Effector memory CD8-positive, alpha-beta T cell (primary cell): Measurements from ENCODE around the gene ST6GALNAC4.
"Not testable (repeated sequence)": the region's sequence is repeated elsewhere in the genome, so short reads cannot be mapped to it uniquely, and the experiment has no call there.

Experiments
- ATAC-seq: fragments of 150-1000 bp; cut with Tn5 transposase; replicated peaks from 2 replicates; pipeline ENCODE4 v1.10.0; 2021; ENCODE audit warnings: mild to moderate bottlenecking, moderate library complexity
- DNase-seq, 3 experiments: peaks; one replicate each; pipeline ENCODE4 v3.0.0; 2021
- H3K27ac Mint-ChIP-seq, 2 donors: one replicate each; pipeline ENCODE4 v1.8.0; 2022; ENCODE audit warnings: mild to moderate bottlenecking in 2 of 2, mixed read lengths in 2 of 2, moderate library complexity in 2 of 2
- H3K27me3 Mint-ChIP-seq, 2 donors: one replicate each; pipeline ENCODE4 v1.8.0; 2022; ENCODE audit warnings: mixed read lengths in 2 of 2
- H3K36me3 Mint-ChIP-seq: one replicate; pipeline ENCODE4 v1.8.0; 2022; ENCODE audit warnings: mild to moderate bottlenecking, moderate library complexity, mixed read lengths; ENCODE audit not compliant: insufficient read depth
- H3K4me1 Mint-ChIP-seq, 2 donors: one replicate each; pipeline ENCODE4 v1.8.0; 2022; ENCODE audit warnings: low read depth in 2 of 2, mixed read lengths in 2 of 2
- H3K4me3 Mint-ChIP-seq, 2 donors: one replicate each; pipeline ENCODE4 v1.8.0; 2022; ENCODE audit warnings: mild to moderate bottlenecking in 2 of 2, mixed read lengths in 2 of 2, moderate library complexity in 2 of 2
- H3K9me3 Mint-ChIP-seq, 2 donors: one replicate each; pipeline ENCODE4 v1.8.0; 2022; ENCODE audit warnings: mixed read lengths in 2 of 2

Gene ST6GALNAC4

GRCh38 chr9:127870153-127870491 is 46.7 kb downstream of the ST6GALNAC4 start:
- not testable (repeated sequence) for H3K4me1 Mint-ChIP-seq, H3K9me3 Mint-ChIP-seq, H3K27ac Mint-ChIP-seq, H3K36me3 Mint-ChIP-seq, DNase-seq, ATAC-seq, H3K27me3 Mint-ChIP-seq, H3K4me3 Mint-ChIP-seq

- Mint-ChIP-seq H3K36me3 (peaks cover 2% of the 10 kb centered on the region), H3K9me3 (no peaks in the 10 kb centered on the region), H3K4me3 (no peak overlapping the region), H3K4me1 (peaks cover 10 to 12% of the 10 kb centered on the region in 2 donors), H3K27ac (no peak overlapping the region), H3K27me3 (no peaks in the 10 kb centered on the region)
- DNase-seq (peak; percentile 74), ATAC-seq (peak; percentile 59)
These were observed 47.3 kb downstream of the ST6GALNAC4 start for GRCh38 chr9:127869310-127870152.

GRCh38 chr9:127868278-127868902 is 48.5 kb downstream of the ST6GALNAC4 start:
- Mint-ChIP-seq H3K27me3 (no peaks in the 10 kb centered on the region), H3K27ac (no peak overlapping the region), H3K4me1 (peaks cover 10 to 12% of the 10 kb centered on the region in 2 donors), H3K36me3 (peaks cover 2% of the 10 kb centered on the region), H3K4me3 (no peak overlapping the region), H3K9me3 (no peaks in the 10 kb centered on the region)
- DNase-seq (no peak), ATAC-seq (no peak)

GRCh38 chr9:127867356-127868277 is 49.2 kb downstream of the ST6GALNAC4 start:
- ATAC-seq (no peak), DNase-seq (no peak)

GRCh38 chr9:127866535-127866934 is 50.3 kb downstream of the ST6GALNAC4 start:
- H3K27me3 Mint-ChIP-seq = no peaks in the 10 kb centered on the region
- H3K9me3 Mint-ChIP-seq = no peaks in the 10 kb centered on the region
- H3K36me3 Mint-ChIP-seq = peaks cover 5% of the 10 kb centered on the region
- peak overlapping the region in 1 of 2 donors; percentile 33 for H3K27ac Mint-ChIP-seq
- DNase-seq (no peak), ATAC-seq (no peak)
- no peak overlapping the region for H3K4me3 Mint-ChIP-seq
- peaks cover 26 to 28% of the 10 kb centered on the region in 2 donors for H3K4me1 Mint-ChIP-seq

More at GRCh38 chr9:127867356-127868277, 49.2 kb downstream of the ST6GALNAC4 start:
- Mint-ChIP-seq H3K27ac (no peak overlapping the region), H3K27me3 (no peaks in the 10 kb centered on the region), H3K36me3 (peaks cover 2% of the 10 kb centered on the region), H3K4me3 (no peak overlapping the region), H3K9me3 (no peaks in the 10 kb centered on the region), H3K4me1 (peaks cover 15 to 18% of the 10 kb centered on the region in 2 donors)

GRCh38 chr9:127865645-127866464 is 51.0 kb downstream of the ST6GALNAC4 start:
- Mint-ChIP-seq H3K27ac (peak overlapping the region; percentile 33 to 71), H3K27me3 (no peaks in the 10 kb centered on the region), H3K36me3 (peaks cover 5% of the 10 kb centered on the region), H3K4me1 (peaks cover 31 to 33% of the 10 kb centered on the region in 2 donors), H3K9me3 (no peaks in the 10 kb centered on the region), H3K4me3 (no peak overlapping the region)
- DNase-seq = peak in 2 of 3 experiments; percentile 21 to 33
- peak; percentile 40 for ATAC-seq

- peak overlapping the region in 1 of 2 donors; percentile 61 for H3K4me3 Mint-ChIP-seq
- DNase-seq (no peak), ATAC-seq (no peak)
- H3K36me3 Mint-ChIP-seq = peaks cover 3% of the 10 kb centered on the region
- peak overlapping the region; percentile 91 to 94 for H3K27ac Mint-ChIP-seq
- no peaks in the 10 kb centered on the region for H3K27me3 Mint-ChIP-seq
- no peaks in the 10 kb centered on the region for H3K9me3 Mint-ChIP-seq
- peaks cover 35 to 37% of the 10 kb centered on the region in 2 donors for H3K4me1 Mint-ChIP-seq
These were observed 53.6 kb downstream of the ST6GALNAC4 start for GRCh38 chr9:127863191-127863621.

GRCh38 chr9:127862075-127863011 is 54.5 kb downstream of the ST6GALNAC4 start:
- Mint-ChIP-seq H3K27ac (peak overlapping the region; percentile 91 to 94), H3K4me1 (peaks cover 35 to 40% of the 10 kb centered on the region in 2 donors), H3K9me3 (no peaks in the 10 kb centered on the region), H3K4me3 (peak overlapping the region; percentile 47 to 61), H3K27me3 (no peaks in the 10 kb centered on the region), H3K36me3 (peaks cover 3% of the 10 kb centered on the region)
- DNase-seq = peak; percentile 58 to 69 (median 60)
- ATAC-seq = peak; percentile 73

GRCh38 chr9:127860779-127861178 is 56.1 kb downstream of the ST6GALNAC4 start:
- peaks cover 37 to 38% of the 10 kb centered on the region in 2 donors for H3K4me1 Mint-ChIP-seq
- no peaks in the 10 kb centered on the region for H3K27me3 Mint-ChIP-seq
- no peaks in the 10 kb centered on the region for H3K9me3 Mint-ChIP-seq
- H3K4me3 Mint-ChIP-seq = no peak overlapping the region
- H3K27ac Mint-ChIP-seq = peak overlapping the region; percentile 91 to 94
- peaks cover 3% of the 10 kb centered on the region for H3K36me3 Mint-ChIP-seq
- DNase-seq = no peak
- no peak for ATAC-seq

GRCh38 chr9:127860260-127860659 is 56.6 kb downstream of the ST6GALNAC4 start:
- Mint-ChIP-seq H3K9me3 (no peaks in the 10 kb centered on the region), H3K4me1 (peaks cover 35 to 37% of the 10 kb centered on the region in 2 donors), H3K36me3 (peaks cover 3% of the 10 kb centered on the region), H3K4me3 (no peak overlapping the region), H3K27ac (peak overlapping the region; percentile 91 to 94), H3K27me3 (no peaks in the 10 kb centered on the region)
- DNase-seq (no peak), ATAC-seq (no peak)

GRCh38 chr9:127858041-127858512 is 58.8 kb downstream of the ST6GALNAC4 start:
- Mint-ChIP-seq H3K27ac (peak overlapping the region in 1 of 2 donors; percentile 79), H3K4me1 (peaks cover 32 to 43% of the 10 kb centered on the region in 2 donors)

More at GRCh38 chr9:127858041-127858512, 58.8 kb downstream of the ST6GALNAC4 start:
- Mint-ChIP-seq H3K9me3 (no peaks in the 10 kb centered on the region), H3K27me3 (no peaks in the 10 kb centered on the region), H3K36me3 (peaks cover 6% of the 10 kb centered on the region), H3K4me3 (no peak overlapping the region)
- no peak for ATAC-seq
- DNase-seq = no peak
